ENCODE data around the gene TYW1. TPM values are rescaled to one million over a fixed set of nuclear protein-coding genes. Genes with fewer than 3 reads are reported as not detected.
"Not testable (repeated sequence)": the region's sequence is repeated elsewhere in the genome, so short reads cannot be mapped to it uniquely, and the experiment has no call there.

Gene TYW1
- polyA plus RNA-seq, 3 donors: 23.1 to 24.1 (median 23.9) TPM

GRCh38 chr7:67163285-67163684 lies 166.7 kb downstream of the TYW1 start:
- DNase-seq (ENCODE audit: extremely low read depth in 1 of 11, low read depth in 9 of 11, low spot score in 4 of 11): not testable (repeated sequence)

- not testable (repeated sequence) for DNase-seq (ENCODE audit: extremely low read depth in 1 of 11, low read depth in 9 of 11, low spot score in 4 of 11)
Measured at GRCh38 chr7:67171151-67171550, 174.5 kb downstream of the TYW1 start.

DNA sequence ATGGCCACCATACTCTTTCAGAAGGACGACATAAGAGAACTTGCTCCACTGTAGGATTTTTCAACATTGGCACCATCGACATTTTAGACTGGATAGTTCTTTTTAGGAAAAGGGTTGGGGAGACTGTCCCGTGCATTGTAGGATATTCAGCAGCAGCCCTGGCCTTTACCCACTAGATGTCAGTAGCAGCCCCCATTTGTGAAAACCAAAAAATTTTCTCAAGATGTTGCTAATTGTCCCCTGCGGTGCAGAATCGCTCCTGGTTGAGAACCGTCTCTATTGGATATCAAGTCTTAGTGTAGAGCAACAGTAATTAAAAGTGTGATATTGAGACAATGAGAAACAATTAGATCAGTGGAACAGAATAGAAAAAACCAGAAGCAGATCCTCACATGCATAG lies 180.1 kb downstream of the TYW1 start:
- DNase-seq (ENCODE audit: extremely low read depth in 1 of 11, low read depth in 9 of 11, low spot score in 4 of 11): not testable (repeated sequence)

DNA sequence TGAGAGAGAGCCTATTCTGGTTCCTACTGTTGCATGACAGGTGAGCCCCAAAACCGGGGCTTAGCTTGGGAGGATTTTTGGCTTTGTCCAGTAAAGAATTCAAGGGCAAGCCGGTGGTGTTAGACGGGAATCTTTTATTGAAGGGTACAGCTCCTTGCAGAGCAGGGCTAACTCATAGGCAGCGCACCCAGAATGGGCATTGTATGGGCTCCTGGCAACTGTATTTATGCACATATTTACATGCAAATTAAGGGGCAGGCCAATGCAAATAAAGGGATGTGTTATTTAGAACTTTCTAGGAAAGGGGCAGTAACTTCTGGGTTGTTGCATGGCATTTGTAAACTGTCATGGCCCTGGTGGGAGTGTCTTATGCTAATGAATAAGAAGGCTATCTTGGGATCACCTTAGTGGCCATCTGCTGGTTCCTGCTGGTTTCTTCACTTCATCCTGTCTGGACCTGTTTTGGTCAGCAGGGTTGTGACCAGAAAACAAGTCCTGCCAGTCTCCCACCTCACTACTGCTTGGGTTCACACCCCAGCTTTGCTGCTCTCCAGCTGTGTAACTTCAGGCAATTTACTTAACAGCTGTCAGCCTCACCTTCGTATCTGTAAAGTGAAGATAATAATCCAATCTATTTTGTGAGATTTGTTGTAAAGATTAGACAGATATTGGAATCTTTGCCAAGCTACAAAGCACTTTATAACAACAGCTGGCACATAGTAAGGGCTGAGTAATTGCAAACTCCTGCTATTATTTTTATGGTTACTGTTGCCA lies 182.5 kb downstream of the TYW1 start:
- not testable (repeated sequence) for DNase-seq (ENCODE audit: extremely low read depth in 1 of 11, low read depth in 9 of 11, low spot score in 4 of 11)

DNA sequence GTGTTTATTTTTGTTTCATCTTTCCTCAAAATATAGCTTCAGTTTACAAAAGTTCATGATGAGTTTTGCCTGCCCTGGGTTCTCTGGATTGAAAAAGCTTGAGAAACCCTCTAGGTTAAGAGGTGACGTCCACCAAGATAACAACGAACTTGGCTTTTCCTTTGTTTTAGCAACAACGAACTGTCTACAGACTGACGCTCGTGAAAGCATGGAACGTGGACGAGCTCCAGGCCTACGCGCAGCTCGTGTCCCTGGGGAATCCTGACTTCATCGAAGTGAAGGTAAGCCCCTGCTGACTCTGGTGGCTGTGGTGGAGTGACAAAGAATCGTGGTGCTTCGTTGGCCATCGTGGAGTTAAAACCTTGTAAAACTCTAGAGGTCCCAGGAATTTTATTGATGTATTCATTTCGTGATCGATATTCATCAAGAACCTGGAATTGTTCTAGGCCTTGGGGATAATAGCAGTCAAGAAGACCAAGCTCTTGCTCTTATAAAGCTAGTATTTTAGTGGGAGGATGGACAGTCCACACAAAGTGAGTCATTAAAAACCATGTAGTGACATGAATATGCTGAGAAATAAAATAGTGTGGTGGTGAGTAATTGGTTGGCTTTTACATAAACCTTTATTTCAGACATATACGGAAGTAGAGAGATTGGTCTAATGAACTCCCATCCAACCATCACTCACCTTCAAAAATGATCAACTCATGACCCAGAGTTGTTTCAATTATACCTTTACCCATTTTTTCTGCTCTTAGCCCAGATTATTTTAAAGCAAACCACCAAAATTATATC lies 186.5 kb downstream of the TYW1 start:
- DNase-seq (ENCODE audit: extremely low read depth in 1 of 11, low read depth in 9 of 11, low spot score in 4 of 11): not testable (repeated sequence)

- DNase-seq (ENCODE audit: extremely low read depth in 1 of 11, low read depth in 9 of 11, low spot score in 4 of 11): not testable (repeated sequence)
Measured at GRCh38 chr7:67184912-67185659, 188.5 kb downstream of the TYW1 start.

DNA sequence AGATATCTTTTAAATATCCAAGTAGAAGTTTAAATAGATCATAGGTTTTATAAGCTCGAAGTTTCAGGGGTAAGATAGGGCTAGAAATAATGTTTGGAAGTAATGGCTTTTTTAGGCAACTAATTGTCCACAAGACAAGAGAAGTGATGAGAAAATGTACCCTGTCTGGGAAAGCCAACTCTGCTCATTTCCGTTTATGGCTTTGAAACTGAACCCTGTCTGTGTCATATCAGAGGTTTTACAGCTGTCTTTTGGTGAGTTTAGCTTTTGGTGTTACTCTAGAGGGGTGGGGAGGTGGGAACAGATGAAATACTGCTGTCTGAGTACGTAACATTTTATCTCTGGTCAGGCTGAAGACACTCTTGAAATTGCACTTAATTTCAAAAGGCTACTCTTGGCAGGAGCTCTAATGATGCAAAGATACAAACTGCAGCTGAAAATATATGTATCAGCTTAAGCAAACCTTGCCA lies 189.1 kb downstream of the TYW1 start:
- DNase-seq (ENCODE audit: extremely low read depth in 1 of 11, low read depth in 9 of 11, low spot score in 4 of 11): not testable (repeated sequence)

DNA sequence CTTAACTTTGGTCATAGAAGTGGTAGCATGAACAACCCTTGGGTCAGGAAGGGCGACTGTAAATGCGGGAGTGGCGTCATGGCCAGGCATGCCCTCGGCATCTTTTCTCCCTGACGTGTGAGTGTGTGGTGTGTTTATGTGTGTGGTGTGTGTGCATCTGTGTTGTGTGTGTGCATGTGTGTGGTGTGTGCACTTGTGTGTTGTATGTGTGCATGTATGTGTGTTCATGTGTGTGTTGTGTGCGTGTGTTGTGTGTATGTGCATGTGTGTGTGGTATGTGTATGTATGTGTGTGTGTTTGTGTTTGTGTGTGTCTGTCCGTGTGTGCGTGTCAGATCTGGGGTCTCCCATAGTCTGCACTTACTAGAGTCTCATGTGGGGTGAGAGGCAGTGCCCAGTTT lies 192.5 kb downstream of the TYW1 start:
- not testable (repeated sequence) for DNase-seq (ENCODE audit: extremely low read depth in 1 of 11, low read depth in 9 of 11, low spot score in 4 of 11)

DNA sequence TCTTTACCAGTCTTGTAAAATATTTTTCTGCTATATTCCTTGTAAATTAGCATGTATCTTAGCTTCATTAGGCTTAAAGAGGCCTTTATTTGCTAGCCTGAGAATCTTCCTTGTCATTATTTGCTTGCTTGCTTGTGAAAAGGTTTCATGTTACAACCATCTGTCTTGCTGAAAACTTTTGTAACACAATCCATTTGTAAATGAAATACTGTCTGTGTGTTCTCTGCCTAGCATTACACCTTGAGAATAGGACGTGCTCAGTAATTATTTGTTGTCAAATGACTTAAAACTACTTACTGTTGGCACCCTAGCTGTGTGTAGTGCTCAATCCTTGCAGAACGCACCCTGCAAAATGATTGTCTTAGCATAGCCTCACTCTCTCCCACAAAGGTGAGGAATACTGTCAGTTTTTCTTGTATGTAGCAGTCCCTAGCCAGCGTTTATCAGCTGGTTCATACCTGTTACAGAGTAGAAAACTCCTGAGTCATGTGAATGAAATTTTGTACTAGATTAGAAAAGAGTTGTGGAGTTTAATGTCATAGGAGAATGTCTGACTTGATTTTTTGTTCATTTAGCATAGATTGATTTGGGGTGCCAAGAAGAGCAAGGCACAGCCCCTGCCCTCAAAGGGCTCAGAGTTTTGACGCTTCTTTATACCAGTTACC lies 193.3 kb downstream of the TYW1 start:
- not testable (repeated sequence) for DNase-seq (ENCODE audit: extremely low read depth in 1 of 11, low read depth in 9 of 11, low spot score in 4 of 11)

- DNase-seq (ENCODE audit: extremely low read depth in 1 of 11, low read depth in 9 of 11, low spot score in 4 of 11): not testable (repeated sequence)
Measured at GRCh38 chr7:67191002-67191720, 194.5 kb downstream of the TYW1 start.

DNA sequence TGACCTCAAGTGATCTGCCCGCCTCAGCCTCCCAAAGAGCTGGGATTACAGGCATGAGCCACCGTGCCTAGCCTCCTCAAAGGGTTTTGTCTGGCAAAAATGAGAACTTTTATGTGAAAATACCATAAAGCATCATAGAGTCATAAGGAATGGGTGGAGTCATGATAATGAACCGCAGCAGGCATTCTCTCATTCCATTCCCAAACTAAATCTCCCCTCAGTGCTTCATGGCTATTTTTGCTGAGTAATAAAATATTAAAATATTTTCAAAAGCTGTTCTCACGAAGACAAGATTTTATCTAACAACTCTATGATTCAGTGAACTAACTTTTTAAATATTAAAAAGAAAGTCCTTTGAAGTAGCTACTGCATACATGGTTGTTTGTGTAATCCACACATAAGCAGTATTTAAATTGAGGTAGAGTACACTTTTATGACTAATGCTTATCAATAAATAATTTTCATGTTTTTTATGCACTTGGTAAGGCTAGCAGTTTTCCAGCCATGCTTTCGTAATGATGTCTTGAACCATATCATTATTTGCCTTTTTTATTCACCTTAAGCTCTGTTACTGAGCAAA lies 195.6 kb downstream of the TYW1 start:
- DNase-seq (ENCODE audit: extremely low read depth in 1 of 11, low read depth in 9 of 11, low spot score in 4 of 11): not testable (repeated sequence)

DNA sequence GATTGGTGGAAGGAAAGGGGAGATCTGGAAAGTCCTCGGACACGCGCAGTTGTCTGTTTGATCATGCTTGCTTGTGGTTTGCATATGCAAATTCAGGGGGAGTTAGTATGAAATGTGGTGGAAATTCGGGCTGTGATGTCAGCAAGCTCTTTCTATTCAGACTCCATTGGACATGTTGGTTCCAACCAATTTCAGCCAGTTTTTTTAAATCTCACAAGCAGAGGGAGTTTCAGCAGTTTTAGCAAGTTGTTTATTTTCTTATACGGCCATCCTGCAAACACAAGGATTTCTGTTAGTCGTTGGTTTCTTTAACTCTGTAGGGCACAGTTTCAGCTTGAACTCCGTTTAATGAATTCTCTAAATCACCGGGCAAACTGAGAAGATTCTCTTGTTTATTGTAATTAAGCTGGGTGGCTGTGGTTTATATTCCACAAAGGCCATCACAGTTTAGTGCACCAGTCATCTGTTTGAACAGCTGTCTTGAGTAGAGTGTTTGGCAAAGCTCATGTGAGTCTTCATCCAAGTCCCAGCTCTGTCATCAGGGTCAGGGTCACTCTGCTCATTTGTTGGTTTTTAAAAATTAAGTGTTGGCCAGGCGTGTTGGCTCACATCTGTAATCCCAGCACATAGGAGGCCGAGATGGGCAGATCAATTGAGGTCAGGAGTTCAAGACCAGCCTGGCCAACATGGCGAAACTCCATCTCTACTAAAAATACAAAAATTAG lies 196.4 kb downstream of the TYW1 start:
- peak in 10 of 11 donors; percentile 17 to 51 (median 36) for DNase-seq (ENCODE audit: extremely low read depth in 1 of 11, low read depth in 9 of 11, low spot score in 4 of 11)

GRCh38 chr7:67196176-67196575 lies 199.5 kb downstream of the TYW1 start:
- not testable (repeated sequence) for DNase-seq (ENCODE audit: extremely low read depth in 1 of 11, low read depth in 9 of 11, low spot score in 4 of 11)

- DNase-seq (ENCODE audit: extremely low read depth in 1 of 11, low read depth in 9 of 11, low spot score in 4 of 11): not testable (repeated sequence)
Measured at GRCh38 chr7:67198865-67199526, 202.4 kb downstream of the TYW1 start.

DNA sequence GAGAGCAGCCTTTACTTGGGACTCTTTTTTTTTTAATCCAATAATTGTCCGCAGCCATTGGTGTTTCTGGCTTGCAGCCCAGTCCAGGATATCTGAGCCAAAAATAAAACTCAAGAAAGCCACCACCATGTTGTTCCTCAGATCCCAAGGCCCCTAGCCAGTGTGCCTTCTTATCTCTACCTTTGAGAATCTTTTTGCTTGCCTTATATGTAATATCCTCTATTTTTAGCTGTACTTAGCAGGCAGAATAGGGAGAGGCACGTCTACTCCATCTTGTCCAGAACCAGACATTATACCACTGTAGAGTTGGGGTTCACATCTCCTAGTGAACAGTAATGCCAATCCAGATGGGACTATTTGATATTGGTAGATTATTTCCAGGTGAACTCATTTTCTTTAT lies 209.1 kb downstream of the TYW1 start:
- DNase-seq (ENCODE audit: extremely low read depth in 1 of 11, low read depth in 9 of 11, low spot score in 4 of 11): not testable (repeated sequence)

GRCh38 chr7:67206452-67206851 lies 209.8 kb downstream of the TYW1 start:
- no peak for DNase-seq (ENCODE audit: extremely low read depth in 1 of 11, low read depth in 9 of 11, low spot score in 4 of 11)

DNA sequence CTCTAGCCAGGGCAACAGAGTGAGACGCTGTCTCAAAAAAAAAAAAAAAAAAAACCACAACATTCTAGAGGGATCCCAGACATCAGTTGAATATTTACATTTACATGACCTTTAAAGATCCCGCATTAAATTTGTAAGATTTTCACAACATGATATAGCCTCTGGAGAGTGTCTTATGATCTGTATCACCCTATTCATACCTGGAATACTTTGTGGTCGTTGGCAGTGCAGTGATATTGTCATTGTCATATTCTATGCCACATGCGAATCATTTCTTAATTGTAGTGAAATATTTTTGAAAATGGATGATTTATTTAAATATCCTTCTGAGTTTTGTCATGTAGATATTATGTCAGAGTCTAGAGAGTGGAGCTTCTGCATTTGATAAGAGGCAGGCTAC lies 212.0 kb downstream of the TYW1 start:
- not testable (repeated sequence) for DNase-seq (ENCODE audit: extremely low read depth in 1 of 11, low read depth in 9 of 11, low spot score in 4 of 11)

Data from renal cortex interstitium (tissue), 11 donors.